Measurements from ENCODE around the gene CDH15. TPM values are rescaled to one million over a fixed set of nuclear protein-coding genes. Genes with fewer than 3 reads are reported as not detected.

The CDH15 gene
- total RNA-seq, 1 experiment from 2014 or later, result 1.5 TPM

- intact Hi-C loops (cut with micrococcal nuclease), result no loop called here
- Histone ChIP-seq H3F3A (ENCODE audit: low read length, unreplicated experiment) (no peaks in the 10 kb centered on the region), H3K79me2 (ENCODE audit: low read length) (peaks cover 26% of the 10 kb centered on the region), H3K36me3 (ENCODE audit: low read depth, low read length) (peaks cover 21% of the 10 kb centered on the region), H4K20me1 (ENCODE audit: low read length) (no peaks in the 10 kb centered on the region), H3K27me3 (ENCODE audit: low read length) (no peaks in the 10 kb centered on the region), H3K9ac (ENCODE audit: low read length) (no peak overlapping the region), H3K9me3 (ENCODE audit: low read length) (no peaks in the 10 kb centered on the region), H3K4me3 (ENCODE audit: low read length) (no peak overlapping the region), H2AFZ (ENCODE audit: low read length) (no peak overlapping the region), H3K9me2 (replicated peaks; ENCODE audit: low read length) (no peaks in the 10 kb centered on the region), H3K27ac (ENCODE audit: low read length) (no peak overlapping the region), H3K4me1 (ENCODE audit: insufficient read depth, low read length) (0 out of 2 replicates have a peak, but pooled peaks cover 3% of the 10 kb centered on the region), H3K4me2 (ENCODE audit: low read length) (no peak overlapping the region)
- no peak for ATAC-seq
- ChIA-PET POLR2A (ENCODE audit: unreplicated experiment) (no interaction called here), CTCF (no interaction called here)
- TF ChIP-seq EZH2 (IDR thresholded peaks at IDR 0.05; ENCODE audit: low read length, unreplicated experiment) (no peak), EZH2phosphoT487 (IDR thresholded peaks at IDR 0.05; ENCODE audit: borderline replicate concordance, low read length) (no peak), CTCF (conservative IDR thresholded peaks at IDR 0.05; ENCODE audit: low read depth, low read length) (no peak)
- DNase-seq, result no peak
- BruUV-seq (replicated peaks), result no TSS peak
Observed at GRCh38 chr16:89221604-89222003, 50.1 kb downstream of the CDH15 start.

- TF ChIP-seq CTCF (conservative IDR thresholded peaks at IDR 0.05; ENCODE audit: low read depth, low read length) (no peak), EZH2 (IDR thresholded peaks at IDR 0.05; ENCODE audit: low read length, unreplicated experiment) (no peak), EZH2phosphoT487 (IDR thresholded peaks at IDR 0.05; ENCODE audit: borderline replicate concordance, low read length) (no peak)
- POLR2A ChIA-PET (ENCODE audit: unreplicated experiment), result no interaction called here
- H3K79me2 ChIP-seq (ENCODE audit: low read length), result peaks cover 18% of the 10 kb centered on the region
Observed at GRCh38 chr16:89222931-89223330, 51.4 kb downstream of the CDH15 start.

GRCh38 chr16:89224665-89225064 lies 53.1 kb downstream of the CDH15 start:
- H3K4me1 ChIP-seq (ENCODE audit: insufficient read depth, low read length), result no peaks in the 10 kb centered on the region
- BruUV-seq (replicated peaks), result no TSS peak
- H2AFZ ChIP-seq (ENCODE audit: low read length), result no peak overlapping the region
- DNase-seq (no peak), ATAC-seq (no peak)
- H3K9ac ChIP-seq (ENCODE audit: low read length), result no peak overlapping the region
- CTCF ChIA-PET, result no interaction called here
- H3K9me3 ChIP-seq (ENCODE audit: low read length), result peaks cover 4% of the 10 kb centered on the region; the same call in 1 of the 2 replicates
- H4K20me1 ChIP-seq (ENCODE audit: low read length), result no peaks in the 10 kb centered on the region
- H3K4me2 ChIP-seq (ENCODE audit: low read length), result no peak overlapping the region
- no peaks in the 10 kb centered on the region for H3K27me3 ChIP-seq (ENCODE audit: low read length)
- peaks cover 47% of the 10 kb centered on the region for H3K36me3 ChIP-seq (ENCODE audit: low read depth, low read length)
- no peak overlapping the region for H3K4me3 ChIP-seq (ENCODE audit: low read length)
- no peak overlapping the region for H3K27ac ChIP-seq (ENCODE audit: low read length)
- intact Hi-C loops (cut with micrococcal nuclease), result no loop called here
- no peaks in the 10 kb centered on the region for H3K9me2 ChIP-seq (replicated peaks; ENCODE audit: low read length)
- POLR2A ChIA-PET (ENCODE audit: unreplicated experiment), result no interaction called here
- no peak for TF ChIP-seq EZH2phosphoT487 (IDR thresholded peaks at IDR 0.05; ENCODE audit: borderline replicate concordance, low read length)
- no peak for TF ChIP-seq CTCF (conservative IDR thresholded peaks at IDR 0.05; ENCODE audit: low read depth, low read length)
- no peak for TF ChIP-seq EZH2 (IDR thresholded peaks at IDR 0.05; ENCODE audit: low read length, unreplicated experiment)
- no peaks in the 10 kb centered on the region for H3F3A ChIP-seq (ENCODE audit: low read length, unreplicated experiment)
- peaks cover 4% of the 10 kb centered on the region; the same call in 1 of the 2 replicates for H3K79me2 ChIP-seq (ENCODE audit: low read length)

More at GRCh38 chr16:89222931-89223330, 51.4 kb downstream of the CDH15 start:
- Histone ChIP-seq H4K20me1 (ENCODE audit: low read length) (no peaks in the 10 kb centered on the region), H3K27ac (ENCODE audit: low read length) (no peak overlapping the region), H3F3A (ENCODE audit: low read length, unreplicated experiment) (no peaks in the 10 kb centered on the region), H3K4me2 (ENCODE audit: low read length) (no peak overlapping the region), H3K9ac (ENCODE audit: low read length) (no peak overlapping the region), H3K4me3 (ENCODE audit: low read length) (no peak overlapping the region), H3K27me3 (ENCODE audit: low read length) (no peaks in the 10 kb centered on the region), H3K4me1 (ENCODE audit: insufficient read depth, low read length) (no peaks in the 10 kb centered on the region), H3K9me2 (replicated peaks; ENCODE audit: low read length) (no peaks in the 10 kb centered on the region), H2AFZ (ENCODE audit: low read length) (no peak overlapping the region), H3K9me3 (ENCODE audit: low read length) (no peaks in the 10 kb centered on the region; the same call in 1 of the 2 replicates), H3K36me3 (ENCODE audit: low read depth, low read length) (peaks cover 34% of the 10 kb centered on the region)
- CTCF ChIA-PET, result no interaction called here
- no TSS peak for BruUV-seq (replicated peaks)
- no peak for DNase-seq
- no peak for ATAC-seq
- intact Hi-C loops (cut with micrococcal nuclease), result no loop called here
